Activated CD8-positive, alpha-beta memory T cell treated with anti-CD3 and anti-CD28 coated beads for 4 hours (primary cell): ENCODE results near the gene OR2AG1.

ENCODE experiments used
- DNase-seq, 2 donors: peaks; one replicate each; pipeline ENCODE4 v3.0.0-alpha.2; 2020; ENCODE audit warnings: low read depth in 2 of 2

Gene OR2AG1, protein sequence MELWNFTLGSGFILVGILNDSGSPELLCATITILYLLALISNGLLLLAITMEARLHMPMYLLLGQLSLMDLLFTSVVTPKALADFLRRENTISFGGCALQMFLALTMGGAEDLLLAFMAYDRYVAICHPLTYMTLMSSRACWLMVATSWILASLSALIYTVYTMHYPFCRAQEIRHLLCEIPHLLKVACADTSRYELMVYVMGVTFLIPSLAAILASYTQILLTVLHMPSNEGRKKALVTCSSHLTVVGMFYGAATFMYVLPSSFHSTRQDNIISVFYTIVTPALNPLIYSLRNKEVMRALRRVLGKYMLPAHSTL

DNA sequence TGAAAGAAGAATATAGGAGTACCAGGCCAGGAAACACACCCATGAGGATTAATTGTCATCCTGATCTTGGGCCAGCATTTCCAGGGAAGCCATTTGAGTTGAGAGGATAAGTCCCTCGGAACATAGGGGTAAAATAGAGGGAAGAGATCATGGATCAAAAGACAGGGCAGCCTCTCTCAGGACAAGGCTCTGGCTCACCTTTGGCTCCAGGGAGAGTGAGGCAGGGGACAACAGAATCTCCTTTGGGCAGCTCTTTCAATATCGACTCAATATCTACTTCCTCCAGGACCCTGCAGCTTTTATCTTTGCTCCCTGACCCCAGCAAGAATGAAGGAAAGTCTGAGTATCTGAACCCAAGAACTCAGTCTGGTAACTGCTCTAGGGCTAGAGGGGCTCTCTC lies at the start of gene OR2AG1:
Gene OR2AG1, plus strand, starts transcription at position 301 of the 400 bp plus-strand sequence. CDS start 2,018 bp downstream, outside the sequence.
- no peak for DNase-seq

DNA sequence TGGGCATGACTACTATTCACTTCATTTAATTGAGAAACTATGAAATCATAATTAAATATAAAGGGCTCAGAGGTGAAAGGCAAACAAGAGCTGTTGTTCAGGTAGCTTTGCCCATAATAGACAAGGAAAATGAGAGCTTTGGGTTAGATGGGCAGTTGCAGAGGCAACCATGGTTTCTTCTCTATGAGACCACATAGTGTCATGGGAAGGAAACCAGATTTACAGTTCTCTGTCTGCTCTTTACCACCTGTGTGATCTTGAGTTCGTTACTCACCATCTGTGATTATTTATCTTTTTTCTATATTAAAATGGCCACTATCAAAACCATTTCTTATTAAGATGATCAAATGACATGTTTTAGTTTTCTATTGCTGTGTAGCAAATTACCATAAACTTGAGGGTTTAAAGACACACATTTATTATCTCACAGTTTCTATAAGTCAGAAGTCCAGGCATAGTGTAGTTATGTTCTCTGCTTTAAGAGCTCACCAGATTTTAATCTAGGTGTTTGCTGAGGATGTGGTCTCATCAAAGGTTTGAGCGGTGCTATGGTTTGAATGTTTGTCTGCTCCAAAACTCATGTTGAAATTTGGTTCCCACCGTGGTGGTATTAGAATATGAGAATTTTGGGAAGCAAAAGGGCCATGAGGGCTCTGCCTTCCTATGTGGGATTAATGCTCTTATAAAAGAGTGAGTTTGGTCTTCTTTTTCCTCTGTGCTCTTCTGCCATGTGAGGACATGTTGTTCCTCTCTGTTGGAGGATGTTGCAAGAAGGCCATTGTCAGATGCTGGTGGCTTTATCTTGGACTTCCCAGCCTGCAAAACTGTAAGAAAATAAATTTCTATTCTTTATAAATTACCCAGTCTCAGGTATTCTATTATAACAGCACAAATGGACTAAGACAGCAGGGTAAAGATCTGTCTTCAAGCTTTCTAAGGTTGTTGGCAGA lies 49.2 kb upstream of the OR2AG1 start:
- no peak for DNase-seq

DNA sequence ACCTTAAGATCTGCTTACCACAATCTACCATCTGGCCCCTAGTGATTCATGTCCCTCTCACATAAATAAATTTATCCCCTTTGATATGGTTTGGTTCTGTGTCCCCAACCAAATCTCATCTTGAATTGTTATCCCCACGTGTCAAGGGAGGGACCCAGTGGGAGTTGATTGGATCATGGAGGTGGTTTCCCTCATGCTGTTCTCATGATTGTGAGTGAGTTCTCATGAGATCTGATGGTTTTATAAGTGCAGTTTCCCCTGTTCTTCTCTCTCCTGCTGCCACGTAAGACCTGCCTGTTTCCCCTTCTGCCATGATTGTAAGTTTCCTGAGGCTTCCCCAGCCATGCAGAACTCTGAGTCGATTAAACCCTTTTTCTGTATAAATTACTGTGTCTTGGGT lies 48.2 kb upstream of the OR2AG1 start:
- no peak for DNase-seq

DNA sequence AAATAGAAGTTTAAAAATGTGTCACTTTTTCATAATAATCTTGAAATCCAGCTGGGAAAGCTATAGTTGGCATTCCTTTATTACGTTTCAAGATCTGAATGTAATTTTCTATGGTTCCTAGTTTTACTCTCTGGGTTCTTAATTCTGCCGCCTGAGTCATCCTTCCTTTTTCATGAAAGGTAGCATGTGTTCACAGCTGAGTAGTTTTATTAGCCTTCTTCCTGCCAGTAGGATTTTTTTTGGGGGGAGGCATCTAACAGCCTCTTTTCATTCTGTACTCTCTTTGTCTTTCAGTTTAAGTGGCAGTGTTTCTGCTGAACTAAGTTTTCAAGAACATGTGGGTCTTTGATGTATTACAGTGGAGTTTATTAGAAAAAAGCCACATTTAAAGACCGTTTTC lies 47.5 kb upstream of the OR2AG1 start:
- DNase-seq, result no peak

DNA sequence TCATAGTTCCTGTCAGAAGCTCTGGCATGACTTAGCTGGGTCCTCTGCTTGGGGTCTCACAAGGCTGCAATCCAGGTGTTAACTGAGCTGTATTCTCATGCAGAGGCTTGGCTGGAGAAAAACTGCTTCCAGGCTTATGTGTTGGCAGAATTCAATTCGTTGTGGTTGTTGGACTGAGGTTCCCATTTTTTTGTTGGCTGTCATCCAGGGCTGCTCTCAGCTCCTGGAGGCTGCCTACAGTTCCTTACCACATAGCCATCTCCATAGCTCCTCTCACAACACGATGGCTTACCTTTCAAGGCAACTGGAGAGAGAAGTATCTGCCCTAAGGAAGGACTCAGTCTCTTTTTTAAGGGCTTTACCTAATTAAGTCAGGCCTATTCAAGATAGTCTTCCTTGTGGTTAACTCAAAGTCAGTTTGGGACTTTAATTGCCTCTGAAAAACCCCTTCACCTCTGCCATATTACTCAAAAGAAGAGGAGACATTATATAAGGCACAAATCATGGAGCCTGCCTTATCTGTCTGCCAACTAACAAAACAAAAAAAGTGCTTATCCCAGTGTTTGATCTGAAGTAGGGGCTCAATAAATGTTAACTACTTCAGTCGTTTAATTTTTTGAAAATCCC lies 46.2 kb upstream of the OR2AG1 start:
- DNase-seq, result no peak

DNA sequence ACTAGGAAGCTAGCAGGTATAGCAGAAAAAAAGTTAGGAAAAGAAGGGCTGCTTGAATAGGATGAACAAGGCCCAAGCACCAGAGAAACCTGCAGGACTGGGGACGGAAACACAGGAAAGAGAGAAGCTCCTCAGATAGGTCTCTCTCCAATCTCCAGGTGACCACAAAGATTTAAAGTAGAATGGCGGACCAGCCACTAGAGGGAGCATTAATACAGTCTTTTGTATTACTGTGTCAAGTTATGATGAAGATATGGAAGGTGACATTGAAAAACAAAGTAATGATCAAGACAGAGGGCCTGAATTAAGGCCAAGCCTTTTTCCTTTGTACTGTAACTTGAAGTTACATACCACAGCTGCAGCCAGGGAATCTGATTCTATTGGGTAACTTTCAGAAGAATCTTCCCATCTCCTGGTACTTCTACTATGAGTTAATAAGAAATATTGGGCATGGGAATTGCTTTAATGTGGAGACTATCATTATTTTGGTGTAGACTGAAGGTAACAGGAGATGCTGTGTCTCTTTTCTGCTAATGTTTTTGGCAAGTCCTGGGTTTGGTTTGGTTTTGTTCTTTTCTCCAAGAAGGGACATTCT lies 44.9 kb upstream of the OR2AG1 start:
- peak in 1 of 2 donors; percentile 36 for DNase-seq

DNA sequence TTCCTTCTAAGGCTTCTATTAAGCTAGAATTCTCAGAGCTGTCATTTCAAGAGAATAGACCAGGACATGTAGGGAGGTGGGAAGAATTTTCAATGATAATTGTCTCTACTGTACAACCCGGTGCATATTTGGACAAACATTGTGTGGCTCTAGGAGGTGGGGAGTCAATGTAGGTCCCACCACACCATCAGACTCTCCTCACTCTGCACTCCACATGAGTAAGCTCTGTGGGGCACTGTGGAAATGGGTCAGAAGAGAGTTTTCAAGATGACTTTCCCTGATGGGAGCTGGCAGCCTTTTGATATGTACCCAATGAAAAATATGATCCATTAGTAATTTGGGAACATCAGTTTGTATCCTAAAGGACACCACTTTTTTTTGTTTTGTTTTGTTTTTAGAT lies 44.2 kb upstream of the OR2AG1 start:
- no peak for DNase-seq

DNA sequence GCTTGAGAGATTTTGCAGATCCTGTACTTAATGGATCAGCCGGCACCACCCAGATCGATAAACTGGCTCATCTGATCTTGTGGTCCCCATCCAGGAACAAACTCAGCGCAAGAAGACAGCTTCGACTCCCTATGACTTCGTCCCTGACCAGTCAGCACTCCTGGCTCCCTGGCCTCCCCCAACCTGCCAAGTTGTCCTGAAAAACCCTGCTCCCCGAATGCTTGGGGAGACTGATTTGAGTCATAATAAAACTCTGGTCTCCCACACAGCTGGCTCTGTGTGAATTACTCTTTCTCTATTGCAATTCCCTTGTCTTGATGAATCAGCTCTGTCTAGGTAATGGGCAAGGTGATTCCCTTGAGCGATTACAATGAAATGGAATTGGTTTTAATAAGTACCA lies 40.6 kb upstream of the OR2AG1 start:
- DNase-seq, result no peak

DNA sequence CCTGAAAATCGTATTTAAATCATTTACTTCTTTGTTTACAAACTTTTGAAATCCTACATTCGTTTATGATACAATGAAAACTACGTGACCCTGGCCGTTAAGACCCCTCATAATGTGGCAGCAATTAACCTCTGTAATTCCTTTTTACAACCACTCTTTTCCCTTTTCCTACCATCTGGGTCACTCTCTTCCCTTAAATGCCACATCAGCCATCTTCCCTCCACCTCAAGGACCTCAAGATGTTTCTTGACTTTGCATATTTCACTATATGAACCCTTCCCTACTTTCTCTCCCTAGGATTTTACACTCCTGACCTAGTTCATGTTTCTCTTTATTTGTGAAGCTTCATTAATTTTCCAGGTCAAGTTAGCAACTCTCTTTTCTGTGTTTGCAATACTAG lies 37.8 kb upstream of the OR2AG1 start:
- no peak for DNase-seq

DNA sequence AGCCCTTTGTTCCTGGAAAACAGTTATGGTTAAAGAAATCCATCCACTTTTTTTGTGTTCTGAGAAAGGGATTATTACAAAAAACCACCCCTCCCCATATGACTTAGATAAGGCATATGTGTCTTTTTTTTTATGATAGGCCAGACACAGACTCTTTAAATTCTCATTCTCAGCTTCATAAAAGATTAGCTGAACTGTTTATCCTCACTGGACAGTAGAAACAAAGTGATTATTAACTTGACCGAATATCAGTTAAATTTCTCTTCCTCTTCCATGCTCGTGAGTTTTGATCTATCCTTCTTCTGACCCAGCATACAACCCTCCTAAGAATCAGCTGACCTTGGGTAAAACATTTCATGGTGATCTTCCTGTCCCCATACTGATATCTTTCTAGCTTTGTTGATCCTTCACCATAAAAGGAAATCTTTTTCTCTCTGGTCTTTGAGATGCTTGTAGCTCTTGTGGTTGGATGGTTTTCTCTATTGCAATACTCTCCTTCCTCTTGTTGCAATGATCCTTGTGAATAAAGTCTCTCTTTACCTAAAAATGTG lies 37.3 kb upstream of the OR2AG1 start:
- DNase-seq, result no peak

DNA sequence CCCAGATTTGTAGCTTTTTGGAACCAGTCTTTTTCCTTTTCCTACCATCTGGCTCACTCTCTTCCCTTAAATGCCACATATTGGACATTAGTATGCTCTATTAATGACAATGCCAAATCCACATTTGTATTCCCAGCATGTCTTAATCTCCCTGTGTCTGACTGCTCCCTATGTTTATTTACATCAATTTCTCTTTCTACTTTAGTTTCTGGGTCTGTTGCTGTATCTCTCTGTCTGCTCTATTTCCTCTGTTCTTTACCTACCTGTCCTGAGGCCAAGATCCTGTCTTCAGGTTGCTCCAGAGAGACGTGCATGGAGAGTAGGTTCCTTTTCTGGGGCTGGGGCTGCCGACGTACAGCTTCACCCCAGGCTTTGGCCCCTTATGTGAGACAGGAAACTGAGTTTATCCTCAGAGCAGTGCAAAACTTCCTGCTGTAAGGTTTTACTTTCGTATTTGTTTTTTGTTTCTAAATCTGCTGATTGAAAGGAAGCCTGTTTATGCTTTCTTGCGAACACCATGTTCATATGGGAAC lies 36.7 kb upstream of the OR2AG1 start:
- no peak for DNase-seq

DNA sequence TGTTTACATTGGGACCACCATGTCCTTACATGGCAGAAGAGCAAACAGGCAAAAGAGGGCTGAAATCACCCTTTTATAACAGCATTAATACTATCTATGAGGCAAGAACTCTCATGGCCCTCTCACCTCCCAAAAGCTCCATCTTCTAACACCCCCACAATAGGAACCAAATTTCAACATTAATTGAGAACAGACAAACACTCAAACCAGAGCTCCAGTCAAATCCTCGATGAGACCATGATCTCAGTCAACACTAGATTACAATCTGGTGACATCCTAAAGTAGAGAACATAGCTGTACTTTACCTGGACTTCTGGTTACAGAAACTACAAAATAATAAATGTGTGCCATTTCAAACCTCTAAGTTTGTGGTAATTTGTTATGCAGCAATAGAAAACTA lies 36.2 kb upstream of the OR2AG1 start:
- DNase-seq, result no peak

DNA sequence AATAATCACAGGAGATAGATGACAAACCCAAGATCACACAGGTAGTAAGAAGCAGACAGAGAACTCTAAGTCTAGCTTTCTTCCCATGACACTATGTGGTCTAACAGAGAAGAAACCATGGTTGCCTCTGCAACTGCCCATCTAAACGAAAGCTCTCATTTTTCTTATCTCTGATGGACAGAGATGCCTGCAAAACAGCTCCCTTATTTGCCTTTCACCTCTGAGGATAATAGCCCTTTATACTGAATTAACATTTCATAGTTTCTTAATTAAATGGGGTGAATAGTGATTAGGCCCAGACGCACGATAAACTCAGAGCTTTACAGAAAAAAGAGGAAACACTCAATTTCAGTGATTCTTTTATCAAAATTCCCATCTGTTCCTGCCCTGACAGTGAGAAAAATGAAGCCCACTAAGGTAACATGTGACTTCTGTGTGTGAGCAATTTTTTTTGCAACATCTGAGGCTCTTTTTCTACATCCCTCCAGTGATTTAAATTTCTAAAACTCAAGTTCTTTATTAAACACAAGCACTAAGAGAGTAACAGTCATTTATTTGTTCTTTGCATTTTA lies 35.6 kb upstream of the OR2AG1 start:
- no peak for DNase-seq

DNA sequence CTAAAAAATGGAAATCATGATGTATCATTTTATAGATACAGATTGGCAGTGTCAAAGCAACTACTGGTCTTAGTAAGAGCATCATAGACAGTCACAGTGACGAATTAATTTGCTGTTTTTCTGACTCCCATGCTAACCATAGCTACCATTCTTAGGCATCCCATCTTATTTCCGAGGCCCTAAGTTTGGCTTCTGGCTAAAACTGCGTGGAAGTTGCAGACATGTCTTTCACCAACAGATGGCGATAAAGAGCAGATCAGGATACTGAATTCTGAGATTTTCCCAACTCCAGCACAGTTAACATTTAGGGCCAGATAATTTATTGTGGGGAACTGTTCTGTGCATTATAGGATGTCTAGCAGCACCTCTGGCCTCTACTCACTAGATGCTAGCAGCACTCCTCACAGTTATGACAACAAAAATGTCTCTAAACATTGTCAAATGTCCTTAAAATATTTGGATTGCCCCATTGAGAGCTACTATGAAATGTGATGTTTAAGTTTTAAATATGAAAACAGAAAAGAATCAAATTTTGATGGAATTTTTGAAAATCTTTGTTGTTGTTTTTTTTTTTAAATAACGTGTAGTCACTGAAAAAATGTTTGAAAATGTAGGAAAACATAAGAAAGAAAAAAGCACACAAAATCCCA lies 27.4 kb upstream of the OR2AG1 start:
- no peak for DNase-seq

DNA sequence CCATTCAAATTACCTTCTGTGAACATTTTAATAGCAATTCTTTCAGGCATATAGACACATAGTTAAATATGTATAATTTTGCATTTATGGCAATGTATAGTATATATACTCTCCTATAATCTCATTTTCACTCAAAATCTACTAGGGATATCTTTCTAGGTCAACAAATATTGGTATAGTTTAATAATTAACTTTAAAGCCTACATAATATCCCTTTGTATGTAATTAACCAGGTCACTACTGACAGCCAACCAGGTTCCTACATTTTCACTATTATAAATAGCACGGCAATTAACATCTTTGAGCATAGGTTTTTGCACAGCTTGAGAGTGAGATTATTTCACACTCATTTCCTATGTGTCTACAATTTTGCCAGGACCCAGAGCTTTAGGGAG lies 26.9 kb upstream of the OR2AG1 start:
- DNase-seq, result no peak

DNA sequence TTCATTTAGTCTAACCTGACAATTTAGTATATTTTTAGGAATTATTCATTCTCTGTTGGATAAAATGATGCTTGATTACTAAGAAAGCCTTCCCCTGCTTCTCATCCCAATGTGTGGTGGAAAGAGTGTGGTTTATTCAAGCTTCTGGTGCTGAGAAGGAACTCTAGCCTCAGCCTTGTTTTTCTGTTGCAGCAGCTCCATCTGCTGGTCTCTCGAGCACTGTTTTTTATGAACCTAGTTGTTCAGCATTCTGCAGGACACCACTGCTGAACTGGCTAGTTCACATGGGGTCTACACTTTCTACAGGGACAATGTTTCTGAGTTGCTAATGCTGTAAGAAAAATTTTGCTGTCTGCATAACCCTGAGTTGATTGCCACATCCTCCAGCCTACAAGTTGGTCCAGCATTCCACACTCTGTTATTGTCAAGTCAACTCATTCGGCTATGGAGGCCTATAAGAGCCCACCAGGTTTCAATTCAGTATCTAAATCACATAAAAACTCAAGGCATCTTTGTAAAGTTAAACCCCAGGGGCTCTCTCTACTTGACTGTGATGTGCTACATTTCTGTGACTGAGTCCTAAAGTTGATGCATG lies 25.4 kb upstream of the OR2AG1 start:
- DNase-seq, result peak; percentile 17 to 35

DNA sequence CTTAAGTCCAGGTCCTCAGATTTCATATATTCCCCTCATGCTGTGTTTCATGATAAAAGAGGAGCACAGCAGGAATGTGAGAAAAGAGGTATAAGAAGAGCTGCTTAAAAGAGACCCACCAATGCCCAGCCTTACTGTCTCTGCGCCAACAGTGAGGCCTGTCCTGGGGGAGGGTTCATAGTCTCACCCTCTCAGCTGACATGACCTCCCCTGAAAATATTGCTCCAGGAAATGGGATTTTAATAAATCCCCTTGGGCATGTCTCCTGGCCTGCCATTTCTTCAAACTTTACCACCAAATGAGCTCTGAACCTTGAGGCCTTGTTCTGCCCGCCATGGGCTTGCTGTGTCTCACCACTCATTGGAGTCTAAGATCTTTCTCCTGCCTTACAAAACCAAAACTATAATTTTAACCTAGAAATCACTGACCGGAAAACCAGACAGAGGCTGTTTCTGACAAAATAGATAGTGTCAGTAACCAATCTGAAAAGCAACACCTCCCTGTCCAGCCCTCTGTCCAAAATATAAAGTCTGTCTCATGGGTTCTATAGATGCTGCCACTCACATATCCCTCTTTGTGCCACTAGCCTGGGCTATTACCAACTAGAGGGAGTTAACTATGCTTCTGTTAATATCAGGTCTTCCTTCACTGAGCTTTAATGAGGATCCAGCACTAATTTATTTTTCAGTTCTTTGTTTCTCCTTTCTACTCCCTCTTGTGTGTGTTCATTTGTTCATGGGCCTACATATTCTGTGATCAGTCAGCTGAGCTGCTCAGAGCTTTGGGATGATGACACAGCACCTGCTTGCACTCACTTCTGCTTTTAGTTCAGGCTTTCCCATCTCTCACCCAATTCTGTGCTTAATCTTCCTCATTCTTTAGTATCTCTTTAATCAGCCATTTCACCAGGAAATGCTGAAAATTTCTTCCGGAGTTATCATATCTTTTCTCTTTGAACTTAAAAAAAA lies 10.6 kb upstream of the OR2AG1 start, which contains the start of gene OR2AG2:
Gene OR2AG2, minus strand, starts transcription at position 51 of the 968 bp plus-strand sequence. CDS start 3,019 bp downstream, outside the sequence.
- DNase-seq, result no peak

DNA sequence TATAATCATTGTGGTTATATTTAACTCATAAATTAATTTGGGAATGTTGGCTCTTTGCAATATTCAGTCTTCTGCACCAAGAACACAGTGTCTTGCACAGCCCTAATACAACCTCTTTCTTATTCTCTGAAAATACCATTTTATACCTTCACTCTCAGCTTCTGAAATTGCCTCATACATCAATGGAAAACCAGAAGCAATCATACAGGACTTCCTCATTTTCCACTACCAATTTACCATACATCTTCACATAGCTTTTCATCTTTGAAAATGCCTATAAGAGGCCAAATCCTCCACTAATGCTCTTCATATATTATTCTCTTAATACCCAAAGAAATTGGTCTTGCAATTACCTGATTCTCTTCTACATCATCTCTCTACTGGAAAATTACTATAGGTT lies 4.3 kb upstream of the OR2AG1 start:
- no peak for DNase-seq

DNA sequence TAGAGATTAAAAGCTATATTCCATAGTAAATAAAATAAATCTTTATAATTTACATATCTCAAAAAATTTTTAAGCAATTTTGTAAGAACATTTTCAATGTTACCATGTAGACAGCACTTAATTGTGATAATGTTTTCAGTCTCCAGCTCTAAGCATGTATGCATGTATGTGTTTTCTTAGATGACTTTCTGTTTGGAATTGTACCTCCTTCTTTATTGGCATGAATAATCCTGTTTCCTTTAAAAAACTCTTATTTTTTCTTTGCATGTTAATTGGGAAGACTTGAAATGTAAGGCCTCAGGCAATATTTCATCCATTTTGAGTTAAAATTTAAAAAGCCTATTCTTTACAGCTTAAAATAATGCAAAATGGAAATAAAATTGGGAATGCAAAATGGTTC lies 2.0 kb upstream of the OR2AG1 start:
- no peak for DNase-seq
